Measurements from ENCODE around the gene AHCYL2.
"Not testable (repeated sequence)": the region's sequence is repeated elsewhere in the genome, so short reads cannot be mapped to it uniquely, and the experiment has no call there.

Gene AHCYL2

DNA sequence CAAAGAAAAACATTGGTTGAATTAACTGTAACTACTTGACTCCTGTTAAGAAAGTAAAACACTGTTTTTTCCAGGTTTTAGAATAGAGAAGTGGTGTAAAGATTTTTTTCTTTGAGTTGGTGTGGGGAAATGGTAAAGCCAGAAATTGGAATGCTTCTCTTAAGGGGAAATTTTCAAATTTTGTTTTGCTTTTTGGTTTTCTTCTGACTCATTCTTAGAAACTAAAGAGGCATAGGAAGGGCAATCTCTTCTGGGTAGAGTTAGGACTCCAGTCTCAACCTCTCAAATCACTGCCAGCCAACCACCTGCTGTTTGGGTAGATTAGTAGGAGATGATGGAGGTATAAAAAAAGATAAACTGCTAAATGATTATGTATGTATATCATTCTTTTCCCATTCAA, 161.7 kb downstream of the AHCYL2 start:
- DNase-seq = no peak

DNA sequence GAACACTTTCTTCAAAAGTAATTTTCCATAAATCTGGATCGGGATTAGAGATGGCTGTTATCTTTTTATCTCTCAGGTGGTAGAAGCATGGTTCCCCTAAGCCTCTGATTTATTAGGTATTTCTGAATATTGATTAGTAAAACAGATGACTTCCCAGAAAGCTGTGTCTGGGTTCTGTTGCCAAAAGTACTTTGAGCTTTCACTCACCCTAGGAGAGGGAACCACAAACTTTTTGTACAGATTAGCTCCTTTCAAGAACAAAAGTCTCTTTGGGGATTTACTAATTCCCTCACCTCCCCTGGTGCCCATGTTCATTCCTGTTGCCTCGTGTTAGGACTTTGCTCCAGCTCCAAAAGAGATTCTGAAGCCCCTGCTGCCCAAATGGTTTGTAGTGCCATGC, 162.7 kb downstream of the AHCYL2 start:
- DNase-seq = no peak

DNA sequence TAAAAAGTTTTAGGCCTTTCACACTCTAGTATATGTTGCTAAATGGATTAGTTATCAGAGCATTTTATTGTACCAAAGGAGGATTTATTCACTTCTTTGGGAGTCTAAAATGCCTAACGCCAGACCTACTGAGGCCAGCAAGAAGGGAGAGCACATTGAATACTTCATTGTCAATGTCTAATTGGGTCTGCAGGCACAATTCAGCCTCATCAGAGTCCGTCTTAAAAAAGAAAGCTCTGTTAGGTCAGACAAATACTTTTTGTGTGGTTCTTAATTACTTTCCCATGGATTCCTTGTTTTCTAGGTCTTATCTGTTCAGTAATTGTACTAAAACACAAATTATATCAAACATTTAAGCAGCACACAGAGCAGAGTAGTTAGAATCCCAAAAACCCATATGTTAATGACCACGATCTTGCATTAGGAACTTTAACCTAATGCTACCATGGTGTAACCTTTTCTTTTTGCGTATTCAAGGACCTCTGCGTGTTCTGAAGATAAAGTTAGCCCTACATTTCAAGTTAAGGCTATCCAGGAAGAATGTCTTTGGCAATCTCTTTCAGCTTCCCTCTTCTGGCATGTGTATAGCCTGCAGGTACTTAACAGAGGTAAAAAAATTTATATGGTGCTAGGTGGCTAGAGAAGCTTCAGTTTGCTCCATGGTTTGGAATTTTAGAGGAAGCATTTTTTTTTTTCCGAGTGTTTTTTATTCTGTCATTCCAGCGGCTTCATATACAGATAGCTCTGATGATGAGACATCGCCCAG, 163.7 kb downstream of the AHCYL2 start:
- DNase-seq = no peak

DNA sequence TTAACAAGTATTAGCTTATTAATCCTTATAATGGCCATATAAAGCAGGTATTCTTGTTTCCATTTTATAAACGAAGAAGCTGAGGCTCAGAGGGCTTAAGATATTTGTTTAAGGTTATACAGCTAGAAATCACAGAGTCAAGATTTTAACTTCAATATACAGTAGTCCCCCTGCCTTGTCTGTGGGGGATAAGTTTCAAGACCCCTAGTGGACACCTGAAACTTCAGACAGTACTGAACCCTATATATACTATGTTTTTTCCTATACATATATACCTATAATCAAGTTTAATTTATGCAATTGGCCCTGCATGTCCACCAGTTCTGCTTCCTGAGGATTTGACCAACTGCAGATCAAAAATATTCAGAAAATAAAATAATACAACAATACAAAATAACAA, 165.0 kb downstream of the AHCYL2 start:
- no peak for DNase-seq

DNA sequence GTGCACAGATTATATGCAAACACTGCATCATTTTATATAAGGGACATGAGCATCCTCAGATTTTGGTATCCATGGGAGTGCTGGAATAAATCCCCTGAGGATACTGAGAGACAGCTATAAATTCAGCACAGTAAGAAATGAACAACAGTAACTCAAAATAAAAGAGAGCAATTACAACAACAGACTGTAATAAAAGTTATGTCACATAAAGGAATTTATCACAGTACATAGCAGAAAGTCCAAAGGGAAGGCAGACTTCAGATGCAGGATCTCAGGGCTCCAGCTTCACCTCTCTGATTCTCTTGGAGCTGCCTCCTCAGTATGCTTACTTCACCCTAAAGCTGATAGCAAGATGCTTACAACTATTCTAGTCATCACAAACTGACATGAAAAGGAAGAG, 165.5 kb downstream of the AHCYL2 start:
- no peak for DNase-seq

DNA sequence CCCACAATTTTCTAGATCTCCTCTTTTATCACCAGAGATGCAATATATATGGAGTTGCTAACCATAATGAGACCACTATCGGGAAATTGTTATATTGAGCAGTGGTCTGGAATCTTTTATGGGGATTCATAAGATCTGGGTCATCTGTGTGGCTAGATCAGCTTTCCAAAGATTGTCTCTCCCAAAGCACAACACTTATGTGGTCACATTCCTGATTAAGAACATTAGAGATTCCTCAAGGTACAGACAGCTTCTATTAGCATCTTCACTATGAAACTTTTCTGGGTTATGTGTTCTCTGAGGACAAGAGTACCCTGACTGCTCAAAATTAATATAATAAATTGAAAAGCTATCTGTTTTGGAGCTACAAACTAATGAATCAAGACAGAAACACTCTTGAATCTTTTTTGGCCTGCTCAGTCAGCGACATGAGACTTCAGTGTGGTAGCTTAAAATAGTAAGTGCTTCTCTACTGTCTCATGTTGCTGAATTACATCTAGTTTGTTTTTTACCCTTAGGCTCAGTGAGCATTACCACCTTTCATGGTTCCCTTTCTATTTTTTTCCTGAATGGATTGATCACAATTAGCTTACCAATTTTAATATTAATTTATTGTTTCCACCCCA, 166.8 kb downstream of the AHCYL2 start:
- no peak for DNase-seq

DNA sequence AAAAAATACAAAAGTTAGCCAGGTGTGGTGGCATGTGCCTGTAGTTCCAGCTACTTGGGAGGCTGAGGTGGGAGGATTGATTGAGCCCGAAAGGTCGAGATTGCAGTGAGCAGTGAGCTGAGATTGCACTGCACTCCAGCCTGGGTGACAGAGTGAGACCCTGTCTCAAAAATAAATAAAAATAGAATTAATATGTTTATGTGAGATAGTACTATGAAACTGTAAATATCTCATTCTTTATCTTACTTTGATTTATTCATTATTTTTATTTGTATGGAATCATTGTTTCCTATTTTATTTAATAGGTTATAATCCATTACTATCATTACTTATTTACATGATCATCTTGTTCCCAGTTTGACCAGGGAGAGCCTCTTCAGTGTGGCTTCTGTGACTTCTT, 168.4 kb downstream of the AHCYL2 start:
- DNase-seq = no peak

DNA sequence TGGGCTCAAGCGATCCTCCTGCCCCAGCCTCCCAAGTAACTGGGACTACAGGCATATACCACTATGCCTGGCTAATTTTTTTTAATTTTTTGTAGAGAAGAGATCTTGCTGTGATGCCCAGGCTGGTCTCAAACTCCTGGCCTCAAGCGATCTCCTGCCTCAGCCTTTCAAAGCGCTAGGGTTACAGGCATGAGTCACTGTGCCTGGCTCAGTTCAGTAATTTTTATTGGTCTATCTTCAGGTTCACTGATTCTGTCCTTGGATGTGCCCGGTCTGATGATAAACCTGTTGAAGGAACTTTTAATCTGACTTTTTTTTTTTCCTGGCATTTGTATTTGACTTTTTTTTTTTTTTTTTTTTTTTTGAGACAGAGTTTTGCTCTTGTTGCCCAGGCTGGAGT, 169.3 kb downstream of the AHCYL2 start:
- no peak for DNase-seq

DNA sequence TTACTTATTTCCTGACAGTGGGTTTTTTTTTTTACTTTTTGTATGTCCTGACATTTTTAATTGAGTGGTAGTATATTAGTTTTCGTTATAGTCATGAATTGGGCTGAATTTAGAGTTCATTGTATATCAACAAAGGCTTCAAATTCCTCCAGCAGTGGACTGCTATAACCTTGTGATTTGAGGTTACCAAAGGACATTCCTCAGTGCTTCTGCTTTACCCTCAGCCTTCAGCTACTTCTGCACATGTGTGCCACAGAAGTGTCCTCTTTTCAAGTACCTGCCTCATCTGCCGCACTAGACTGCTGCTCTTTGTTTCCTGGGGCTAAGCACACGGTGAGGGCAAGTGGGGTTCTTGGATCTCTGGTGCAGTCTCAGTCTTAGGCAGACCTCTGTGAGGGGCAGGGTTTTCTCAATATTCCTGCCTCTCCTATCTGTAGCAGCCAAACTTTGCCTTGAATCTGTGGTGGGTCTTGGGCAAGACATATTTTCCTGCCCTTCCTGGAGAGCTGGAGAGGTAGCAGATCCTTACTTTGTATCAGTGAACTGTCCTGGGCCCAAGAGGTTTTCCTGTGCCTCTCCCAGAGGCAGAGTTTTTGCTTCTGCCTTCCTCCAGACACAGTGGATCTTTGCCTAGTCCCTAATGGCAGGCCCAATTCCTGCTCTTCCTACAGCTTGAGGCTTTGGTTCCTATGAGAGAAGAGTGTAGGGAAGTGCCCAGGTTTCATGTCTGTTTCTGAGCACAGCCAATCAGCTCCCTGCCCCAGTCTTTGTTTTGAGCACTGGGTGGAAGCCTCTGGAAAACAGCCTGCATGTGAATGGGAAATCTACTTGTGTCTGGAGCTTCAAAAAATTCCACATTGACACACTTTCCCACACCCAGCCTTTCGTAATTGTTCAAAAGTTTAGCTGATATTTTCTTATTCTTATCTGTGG, 170.4 kb downstream of the AHCYL2 start:
- DNase-seq = no peak

DNA sequence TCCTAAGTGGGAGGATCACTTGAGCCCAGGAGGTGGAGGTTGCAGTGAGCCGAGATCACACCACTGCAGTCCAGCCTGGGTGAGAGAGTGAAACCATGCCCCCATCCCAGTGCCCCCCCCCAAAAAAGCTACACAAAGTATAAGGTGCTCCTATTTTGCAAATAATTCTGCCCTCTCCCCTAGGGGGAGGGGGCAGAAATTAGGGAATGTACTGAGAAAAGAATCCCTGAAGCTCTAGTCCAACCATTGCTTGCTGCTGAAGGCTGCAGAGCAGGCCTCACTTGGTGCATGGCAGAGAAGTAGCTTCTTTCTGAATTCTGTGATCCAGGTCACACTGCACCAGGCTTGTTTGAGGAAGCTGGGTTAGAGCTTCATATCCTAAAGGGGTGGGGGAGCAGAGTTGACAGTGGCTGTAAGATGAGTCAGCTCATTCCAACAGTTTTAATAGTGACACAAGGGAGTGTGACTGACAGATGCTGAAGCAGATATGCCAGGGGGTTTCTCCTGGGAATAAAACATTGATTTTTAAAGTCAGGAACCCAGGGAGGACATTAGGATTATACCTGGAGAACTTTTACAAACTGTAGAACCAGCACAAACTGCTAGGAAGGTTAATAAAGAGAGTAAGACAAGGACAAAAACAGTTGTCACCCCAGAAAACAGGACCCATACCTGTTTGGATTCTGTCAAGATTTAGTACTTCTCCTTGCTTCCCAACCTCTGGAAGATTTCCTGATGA, 176.6 kb downstream of the AHCYL2 start:
- DNase-seq = no peak

DNA sequence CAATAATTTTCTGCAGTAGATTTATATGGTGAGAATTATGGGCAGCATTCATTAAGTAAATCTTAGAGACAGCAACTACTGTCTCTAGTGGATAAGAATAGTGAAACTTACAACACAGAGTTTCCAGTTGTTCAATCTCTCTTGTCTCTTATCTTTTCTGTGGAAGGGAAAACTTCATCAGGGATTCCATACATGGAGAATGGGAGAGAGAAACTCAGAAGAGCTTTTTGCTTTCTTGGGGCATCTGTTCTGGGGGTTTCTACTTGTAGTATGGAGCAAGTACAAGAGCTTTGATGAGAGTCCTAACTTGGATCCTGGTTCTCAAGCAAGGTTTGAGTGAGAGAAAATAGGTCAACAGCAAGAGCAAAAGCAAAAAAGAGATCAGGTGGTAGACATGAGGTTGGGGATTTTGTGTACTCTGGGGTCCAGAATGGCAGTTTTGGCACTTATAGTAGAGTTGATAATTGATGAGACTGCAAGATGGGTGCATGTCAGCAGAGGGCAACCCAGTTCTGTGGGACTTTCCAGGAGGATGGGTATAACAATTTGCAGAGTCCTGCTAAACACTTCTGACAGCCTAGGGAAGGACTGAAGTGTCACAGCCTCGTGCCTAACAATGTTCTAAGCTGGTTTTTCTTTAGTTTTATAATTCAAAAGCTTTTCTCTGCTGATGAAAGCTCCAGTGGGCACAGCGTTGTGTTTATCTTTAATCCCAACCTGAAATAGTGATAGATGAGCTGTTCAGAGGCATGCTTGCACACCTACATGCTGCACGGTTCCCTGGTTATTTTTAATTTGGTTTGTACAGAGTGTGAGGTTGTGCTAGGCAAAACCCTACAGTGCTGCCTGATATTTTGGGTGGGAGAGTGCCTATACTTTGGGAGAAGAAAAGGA, 177.4 kb downstream of the AHCYL2 start:
- DNase-seq = no peak

DNA sequence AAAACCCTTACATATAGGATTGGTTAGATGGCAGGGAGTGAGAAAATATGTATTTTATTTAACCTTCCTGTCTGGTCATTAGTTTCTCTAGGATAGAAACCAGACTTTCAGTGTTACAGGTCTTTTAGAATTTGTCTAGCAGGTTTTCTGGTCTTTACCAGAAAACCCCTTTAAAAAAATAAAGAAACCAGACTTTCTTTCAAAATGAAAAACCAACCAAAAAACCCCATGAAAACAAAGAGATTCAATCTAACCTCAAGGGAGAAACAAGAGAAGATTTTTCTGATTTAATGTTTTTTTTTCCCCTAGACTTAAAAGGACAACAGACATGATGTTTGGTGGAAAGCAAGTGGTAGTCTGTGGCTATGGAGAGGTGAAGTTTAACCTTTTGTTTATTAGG, 180.7 kb downstream of the AHCYL2 start:
- DNase-seq = no peak

DNA sequence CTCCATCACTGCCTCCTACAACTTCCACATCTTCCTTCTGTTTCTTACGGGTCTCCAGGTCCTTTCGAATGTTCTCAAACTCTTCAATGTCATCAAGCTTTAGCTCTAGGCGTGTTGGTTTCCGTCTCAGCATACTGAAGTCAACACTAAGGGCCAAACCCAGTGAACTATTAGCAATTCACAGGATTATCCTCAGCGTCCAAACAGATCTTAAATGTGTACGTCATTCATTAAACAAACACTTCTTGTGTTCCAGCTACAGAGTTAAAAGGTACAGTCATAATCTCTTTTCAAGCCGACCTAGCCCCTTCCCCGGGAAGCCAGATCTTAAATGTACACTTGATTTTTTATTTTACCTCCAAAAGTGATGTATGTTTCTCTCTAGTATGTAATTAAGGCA, 185.4 kb downstream of the AHCYL2 start:
- DNase-seq = not testable (repeated sequence)

DNA sequence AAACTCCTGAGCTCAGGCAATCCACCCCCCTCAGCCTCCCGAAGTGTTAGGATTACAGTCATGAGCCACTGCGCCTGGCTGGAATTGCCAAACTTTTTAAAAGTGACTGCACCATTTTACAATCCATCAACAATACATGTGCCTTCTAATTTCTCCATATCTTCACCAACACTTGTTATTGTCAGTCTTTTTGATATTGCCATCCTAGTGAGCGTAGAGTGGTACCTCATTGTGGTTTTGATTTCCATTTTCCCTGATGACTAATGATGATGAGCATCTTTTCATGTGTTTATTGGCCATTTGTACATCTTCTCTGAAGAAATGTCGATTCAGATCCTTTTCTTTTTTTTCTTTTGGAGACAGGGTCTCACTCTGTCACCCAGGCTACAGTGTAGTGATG, 187.7 kb downstream of the AHCYL2 start:
- no peak for DNase-seq

DNA sequence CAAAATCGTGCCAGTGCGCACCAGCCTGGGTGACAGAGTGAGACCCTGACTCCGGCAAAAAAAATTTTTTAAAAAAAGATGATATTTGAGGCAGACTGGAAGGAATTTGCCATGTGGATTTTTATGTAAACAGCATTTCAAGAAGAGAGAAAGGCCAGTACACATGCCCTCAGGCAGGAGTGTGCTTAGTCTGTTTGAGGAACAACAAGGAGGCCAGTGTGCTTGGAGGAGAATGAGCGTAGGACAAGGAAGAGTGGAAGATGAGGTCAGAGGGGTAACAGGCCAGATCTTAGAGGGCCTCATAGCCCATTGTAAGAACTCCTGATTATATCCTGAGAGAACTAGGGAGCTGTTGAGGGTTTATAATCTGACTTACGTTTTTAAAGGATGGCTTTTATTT, 192.2 kb downstream of the AHCYL2 start:
- DNase-seq = no peak

DNA sequence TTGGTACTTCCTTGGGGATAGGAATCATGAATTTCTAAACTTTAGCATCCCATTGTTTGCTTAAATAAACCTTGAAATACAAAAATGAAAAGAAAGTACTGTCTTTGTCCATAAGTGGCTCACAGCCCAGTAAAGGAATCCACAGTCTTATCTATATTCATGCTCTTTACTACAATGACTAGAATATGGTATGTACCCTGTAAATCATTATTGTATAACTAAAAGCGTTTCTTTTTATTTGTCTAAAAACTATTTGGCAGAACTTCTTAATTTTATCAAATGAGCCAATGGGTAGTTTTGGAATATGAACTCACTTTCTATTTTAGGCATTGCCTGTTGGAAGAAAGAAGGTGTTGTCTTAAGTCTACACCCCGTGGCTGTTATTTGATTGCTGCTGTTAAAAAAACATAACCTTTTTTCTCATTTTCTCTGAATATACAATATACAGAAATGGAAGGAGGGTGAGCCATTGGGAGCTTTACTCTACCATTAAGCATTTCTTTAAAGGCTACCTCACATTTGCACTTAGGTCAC, 197.0 kb downstream of the AHCYL2 start:
- DNase-seq = no peak

DNA sequence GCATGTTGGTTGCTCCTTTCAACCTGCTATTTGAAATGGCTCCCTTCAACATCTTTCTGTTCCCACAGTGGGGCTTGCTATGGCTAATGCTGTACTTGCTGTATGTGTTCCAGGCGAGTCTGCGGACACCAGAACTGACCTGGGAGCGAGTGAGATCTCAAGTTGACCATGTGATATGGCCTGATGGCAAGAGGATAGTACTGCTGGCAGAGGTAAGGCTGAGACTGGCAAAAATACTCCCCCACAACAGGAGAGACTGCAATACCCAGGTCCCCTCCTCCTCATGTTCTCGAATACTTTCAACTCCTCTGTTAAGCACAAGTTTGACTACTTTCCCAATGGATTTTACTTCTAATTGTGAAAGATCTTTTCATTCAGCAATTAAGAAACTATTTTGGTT, 197.9 kb downstream of the AHCYL2 start:
- no peak for DNase-seq

DNA sequence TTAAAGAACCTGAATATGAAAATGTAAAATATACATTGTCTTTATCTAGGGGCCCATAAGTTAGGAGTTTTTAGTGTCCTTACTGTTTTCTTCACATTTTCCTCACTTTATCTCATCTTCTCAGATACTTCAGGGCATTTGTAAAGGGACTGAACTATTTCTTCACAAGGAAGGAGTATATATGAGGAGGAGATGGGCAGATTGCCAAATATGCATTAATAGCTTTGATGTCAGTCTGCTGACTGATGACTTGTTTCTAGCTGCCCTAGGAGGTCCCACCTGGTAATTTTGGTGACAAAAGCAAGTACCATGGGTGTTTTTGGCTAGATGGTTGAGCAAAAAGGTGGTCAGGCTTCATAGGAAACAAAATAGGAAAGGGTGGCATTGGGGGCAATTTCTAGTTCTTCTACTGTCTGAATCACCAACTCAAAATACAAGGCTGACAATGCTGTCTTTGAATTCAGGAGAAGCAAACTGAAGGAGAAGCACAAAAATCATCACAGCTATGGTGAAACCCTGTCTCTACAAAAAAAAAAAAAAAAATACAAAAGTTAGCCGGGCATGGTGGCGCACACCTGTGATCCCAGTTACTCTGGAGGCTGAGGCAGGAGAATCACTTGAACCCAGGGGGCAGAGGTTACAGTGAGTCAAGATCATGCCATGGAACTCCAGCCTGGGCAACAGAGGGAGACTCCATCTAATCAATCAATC, 199.0 kb downstream of the AHCYL2 start:
- DNase-seq = no peak

DNA sequence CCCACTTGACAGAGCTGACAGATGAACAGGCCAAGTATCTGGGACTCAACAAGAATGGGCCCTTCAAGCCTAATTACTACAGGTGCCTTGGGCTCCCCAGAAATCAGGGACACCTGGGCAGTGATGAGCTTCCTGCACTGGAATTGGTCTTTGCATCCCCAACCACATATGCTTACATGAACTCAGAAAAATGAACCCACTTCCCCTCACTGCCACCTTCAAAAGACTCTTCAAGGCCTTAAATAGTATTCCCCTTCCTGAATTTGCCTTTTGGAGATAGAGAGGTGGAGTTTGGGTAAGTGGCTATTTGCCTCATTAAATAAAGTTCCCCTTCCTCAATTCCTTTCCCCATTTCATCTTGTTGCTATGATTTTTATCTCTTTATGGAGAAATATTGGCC, 201.7 kb downstream of the AHCYL2 start:
- no peak for DNase-seq

DNA sequence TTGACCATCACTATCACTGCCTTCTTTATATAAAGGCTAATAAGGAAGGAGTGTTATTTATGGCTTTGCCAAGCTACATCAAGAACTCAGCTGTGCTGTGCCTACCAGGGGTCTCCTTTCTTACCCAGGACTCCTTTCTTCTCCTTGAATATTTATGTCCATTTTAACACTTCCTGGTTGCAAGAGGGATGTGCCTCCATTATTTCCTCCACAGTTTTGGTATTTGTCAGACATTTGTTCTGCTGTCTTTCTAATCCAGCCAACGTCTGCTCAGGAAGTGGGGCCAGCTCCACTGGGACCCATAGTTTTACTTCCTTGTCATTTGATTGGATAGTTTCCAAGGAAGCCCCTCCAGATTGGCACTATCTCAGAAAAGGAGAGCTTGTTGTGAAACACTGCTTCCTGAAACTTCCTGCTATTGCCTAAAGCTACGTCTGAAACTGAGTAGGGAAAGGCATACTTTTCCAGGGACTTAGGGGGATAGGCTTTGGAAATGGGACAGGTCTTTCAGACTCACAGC, 202.8 kb downstream of the AHCYL2 start:
- DNase-seq = no peak
